Right lobe of liver (tissue), 4 donors: ENCODE data around the gene TRIM56.

Experiments
- POLR2A ChIP-seq: fragments of 450-650 bp; IDR thresholded peaks from one replicate; pipeline ENCODE4 v1.6.1; 2017; ENCODE audit warnings: antibody characterized with exemption, mild to moderate bottlenecking
- TF ChIP-seq, protein P1 (sequence below), 4 donors: fragments of 200-600 bp in 3 of 4; fragments of 450-650 bp in 1 of 4; IDR thresholded peaks; one replicate each; pipeline versions ENCODE4 v1.5.1 to v1.8.0; 2016 to 2022; ENCODE audit warnings: antibody characterized with exemption in 4 of 4, mild to moderate bottlenecking in 2 of 4
- donor health status: DM: no; HTN: no; CAD: no.
- donor health status: DM: no; HTN: no; CAD: no.
- donor health status: DM: no; HTN: yes; CAD: no.

DNA sequence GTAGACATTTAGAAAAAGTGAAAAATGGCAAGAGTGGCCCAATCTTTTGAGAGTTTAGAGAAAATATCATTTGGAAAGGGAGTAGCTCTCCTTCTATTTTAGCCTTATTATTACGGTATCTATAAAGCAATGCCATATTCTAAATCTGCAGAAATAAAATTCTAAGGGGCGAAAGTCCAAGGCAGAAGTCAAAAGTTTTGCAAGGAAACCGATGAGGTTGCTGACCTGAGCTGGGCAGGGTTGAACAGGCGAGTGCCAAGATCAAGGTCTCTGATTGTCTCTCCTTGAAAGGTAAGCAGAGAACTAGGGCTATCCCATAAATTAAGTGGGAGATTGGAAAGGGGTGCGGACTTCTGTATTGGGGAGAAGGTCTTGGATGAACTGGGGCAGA, 11.7 kb downstream of the TRIM56 start:
- TF ChIP-seq, protein P1, sequence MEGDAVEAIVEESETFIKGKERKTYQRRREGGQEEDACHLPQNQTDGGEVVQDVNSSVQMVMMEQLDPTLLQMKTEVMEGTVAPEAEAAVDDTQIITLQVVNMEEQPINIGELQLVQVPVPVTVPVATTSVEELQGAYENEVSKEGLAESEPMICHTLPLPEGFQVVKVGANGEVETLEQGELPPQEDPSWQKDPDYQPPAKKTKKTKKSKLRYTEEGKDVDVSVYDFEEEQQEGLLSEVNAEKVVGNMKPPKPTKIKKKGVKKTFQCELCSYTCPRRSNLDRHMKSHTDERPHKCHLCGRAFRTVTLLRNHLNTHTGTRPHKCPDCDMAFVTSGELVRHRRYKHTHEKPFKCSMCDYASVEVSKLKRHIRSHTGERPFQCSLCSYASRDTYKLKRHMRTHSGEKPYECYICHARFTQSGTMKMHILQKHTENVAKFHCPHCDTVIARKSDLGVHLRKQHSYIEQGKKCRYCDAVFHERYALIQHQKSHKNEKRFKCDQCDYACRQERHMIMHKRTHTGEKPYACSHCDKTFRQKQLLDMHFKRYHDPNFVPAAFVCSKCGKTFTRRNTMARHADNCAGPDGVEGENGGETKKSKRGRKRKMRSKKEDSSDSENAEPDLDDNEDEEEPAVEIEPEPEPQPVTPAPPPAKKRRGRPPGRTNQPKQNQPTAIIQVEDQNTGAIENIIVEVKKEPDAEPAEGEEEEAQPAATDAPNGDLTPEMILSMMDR (IDR thresholded peaks at IDR 0.05): no peak
- no peak for TF ChIP-seq POLR2A
